Lung microvascular endothelial cell (primary cell): ENCODE data around the gene BNC2. TPM values are rescaled to one million over a fixed set of nuclear protein-coding genes. Genes with fewer than 3 reads are reported as not detected.
"Not testable (repeated sequence)": the region's sequence is repeated elsewhere in the genome, so short reads cannot be mapped to it uniquely, and the experiment has no call there.

Experiments used
- DNase-seq, 2 donors: peaks; one replicate each; pipeline versions ENCODE4 v3.0.0 to v3.0.0-alpha.2; 2010; ENCODE audit warnings: low read depth in 2 of 2
- total RNA-seq: library from RNA; depleted of rRNA; stranded (reverse); fragments of >200 nt; gene quantifications from 2 replicates; pipeline ENCODE4 v1.2.1, GENCODE V29; 2014

The BNC2 gene
- total RNA-seq, 1 donor from 2014 or later = 3.4 TPM

- DNase-seq = peak in 1 of 2 donors; percentile 45
Observed at GRCh38 chr9:16459421-16460148, 410.9 kb downstream of the BNC2 start.

GRCh38 chr9:16458696-16459420 is 411.6 kb downstream of the BNC2 start:
- peak; percentile 24 to 78 for DNase-seq

DNA sequence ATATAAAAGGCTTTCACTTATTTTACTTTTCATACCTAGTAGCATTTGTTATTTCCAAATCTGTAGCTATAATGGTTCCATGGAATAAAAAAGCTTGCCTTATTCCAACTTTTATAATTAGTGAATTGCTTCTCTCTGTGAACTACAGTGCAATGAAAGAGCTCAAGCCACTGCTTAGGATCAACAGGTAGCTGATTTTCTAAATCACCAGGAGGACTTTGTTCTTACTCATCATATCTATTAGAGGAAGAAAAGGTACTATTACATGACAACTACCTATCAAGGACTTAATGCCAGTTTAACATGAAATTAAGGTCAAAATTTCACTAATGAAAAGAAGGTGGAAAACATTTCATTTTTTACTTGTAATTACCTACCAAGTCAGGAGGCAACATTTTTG is 414.6 kb downstream of the BNC2 start:
- DNase-seq = no peak

- no peak for DNase-seq
Observed at GRCh38 chr9:16453390-16453789, 417.1 kb downstream of the BNC2 start.

GRCh38 chr9:16450578-16450977 is 419.9 kb downstream of the BNC2 start:
- DNase-seq = no peak

DNA sequence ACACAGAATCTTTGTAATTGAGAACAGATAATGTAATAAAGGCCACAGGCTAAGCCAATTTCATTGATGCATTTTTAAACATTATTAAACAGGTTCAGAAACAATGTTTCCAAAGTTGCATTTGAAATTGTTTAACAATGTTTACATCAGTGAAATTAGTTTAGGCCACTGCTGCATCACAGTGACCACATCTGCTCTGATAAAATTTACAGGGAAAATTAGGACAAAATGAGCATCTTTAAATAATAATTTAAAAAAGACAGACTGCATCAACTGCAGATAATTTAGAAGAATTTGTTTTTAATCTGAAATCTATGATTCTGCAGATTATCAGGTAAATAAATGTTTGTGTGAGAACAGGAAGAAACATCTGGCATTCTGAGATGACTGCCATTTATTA is 420.4 kb downstream of the BNC2 start:
- DNase-seq = no peak

- no peak for DNase-seq
Observed at GRCh38 chr9:16449076-16449730, 421.3 kb downstream of the BNC2 start.

DNA sequence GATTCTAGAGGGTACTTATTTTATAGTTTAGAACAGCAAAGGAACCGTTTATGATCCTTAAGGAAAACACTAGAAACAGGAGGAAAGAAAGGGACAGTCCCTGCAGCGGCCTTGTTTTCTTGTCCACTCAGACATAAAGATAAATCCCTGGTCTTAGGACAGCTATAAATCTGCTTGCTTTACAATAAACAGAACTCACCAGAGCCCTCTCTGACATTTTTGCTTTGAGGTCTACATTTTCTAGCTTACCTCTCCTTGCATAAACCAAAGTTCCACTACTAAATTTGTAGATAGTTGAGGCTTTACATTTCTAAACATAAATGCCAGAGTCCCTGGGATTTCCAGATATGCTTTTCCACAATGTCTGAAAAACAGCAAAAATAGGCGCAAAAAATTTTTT is 422.5 kb downstream of the BNC2 start:
- no peak for DNase-seq

DNA sequence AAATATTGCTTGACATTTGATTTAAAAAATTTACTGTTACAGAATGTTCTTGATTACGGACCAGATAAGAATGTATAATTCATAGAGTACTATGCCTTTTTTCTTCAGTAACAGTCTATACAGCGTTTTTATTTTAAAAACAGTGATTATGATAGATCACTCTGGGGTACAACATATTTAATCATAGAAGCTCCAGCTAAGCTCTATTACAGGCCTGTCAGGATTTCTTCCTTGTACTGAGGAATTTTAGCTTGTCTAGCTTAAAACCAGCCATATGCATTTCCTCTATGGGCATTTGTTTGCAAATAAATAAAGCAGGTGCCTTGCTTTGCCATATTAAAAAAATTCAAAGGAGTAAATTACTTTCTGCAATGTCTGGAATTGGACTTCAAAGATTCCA is 423.8 kb downstream of the BNC2 start:
- DNase-seq = no peak

DNA sequence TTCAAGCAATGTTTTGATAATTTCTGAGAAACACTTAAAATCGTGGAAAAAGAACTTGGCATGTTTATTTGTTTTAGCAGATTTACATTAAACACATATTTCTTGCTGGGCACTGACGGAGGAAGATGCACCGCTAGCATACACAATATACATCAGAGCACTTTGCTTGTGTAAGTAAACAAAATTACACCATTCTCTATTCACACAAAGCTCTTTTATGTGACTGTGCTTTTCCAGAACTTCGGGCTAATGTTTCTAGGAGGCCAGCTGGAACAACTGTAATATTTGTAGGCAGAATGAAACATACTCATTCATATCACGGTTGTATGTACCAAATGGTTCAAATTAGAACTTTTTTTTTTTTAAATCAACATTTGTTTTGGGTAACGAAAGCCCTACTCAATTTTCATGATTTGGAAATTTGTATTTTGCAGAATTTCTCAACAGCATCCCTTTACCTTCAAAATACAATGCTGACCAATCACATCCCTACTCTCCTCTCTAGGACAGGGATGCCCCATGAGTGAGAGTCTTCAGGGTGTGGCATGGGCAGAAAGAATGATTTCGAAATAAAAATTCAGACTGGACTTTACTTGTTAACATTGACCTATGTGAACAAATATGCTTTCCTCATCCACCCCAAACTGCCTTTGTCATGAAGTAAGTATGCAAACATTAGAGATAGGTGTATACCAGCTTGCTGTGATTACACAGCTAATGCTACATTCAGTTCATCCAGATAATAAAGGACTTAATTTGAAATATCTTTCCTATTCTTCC is 425.1 kb downstream of the BNC2 start:
- no peak for DNase-seq

- peak in 1 of 2 donors; percentile 44 for DNase-seq
Observed at GRCh38 chr9:16442622-16443021, 427.8 kb downstream of the BNC2 start.

DNA sequence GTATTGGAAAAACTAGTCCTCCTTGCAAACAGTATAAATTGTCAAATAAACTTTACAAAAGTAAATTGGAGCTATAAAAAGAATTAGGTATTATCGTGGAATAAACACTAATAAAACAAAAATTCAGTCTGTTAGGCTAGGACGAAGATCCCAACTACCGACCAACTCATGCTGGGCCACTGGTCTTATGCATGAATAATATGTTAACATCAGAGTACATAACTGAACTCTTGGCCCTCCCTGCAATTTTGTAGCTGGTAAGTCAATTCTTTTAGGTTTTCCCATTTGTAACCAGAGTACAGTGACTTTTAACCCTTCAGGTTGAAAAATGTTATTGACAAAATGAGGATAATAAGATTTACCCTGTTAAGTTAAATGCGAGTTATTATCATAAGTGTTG is 428.7 kb downstream of the BNC2 start:
- no peak for DNase-seq

DNA sequence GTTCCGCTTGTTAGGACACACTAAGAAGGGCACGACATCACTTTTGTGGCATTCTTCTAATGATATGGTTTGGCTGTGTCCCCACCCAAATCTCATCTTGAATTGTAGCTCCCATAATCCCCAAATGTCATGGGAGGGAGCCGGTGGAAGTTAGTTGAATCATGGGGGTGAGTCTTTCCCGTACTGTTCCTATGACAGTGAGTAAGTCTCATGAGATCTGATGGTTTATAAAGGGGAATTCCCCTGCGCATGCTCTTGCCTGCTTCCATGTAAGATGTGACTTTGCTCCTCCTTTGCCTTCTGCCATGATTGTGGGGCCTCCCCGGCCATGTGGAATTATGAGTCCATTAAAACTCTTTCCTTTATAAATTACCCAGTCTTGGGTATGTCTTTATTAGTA is 431.6 kb downstream of the BNC2 start:
- not testable (repeated sequence) for DNase-seq

GRCh38 chr9:16436545-16436944 is 433.9 kb downstream of the BNC2 start:
- DNase-seq = no peak

GRCh38 chr9:16434526-16434925 is 435.9 kb downstream of the BNC2 start:
- no peak for DNase-seq

- DNase-seq = no peak
Observed at GRCh38 chr9:16433494-16433893, 437.0 kb downstream of the BNC2 start.

DNA sequence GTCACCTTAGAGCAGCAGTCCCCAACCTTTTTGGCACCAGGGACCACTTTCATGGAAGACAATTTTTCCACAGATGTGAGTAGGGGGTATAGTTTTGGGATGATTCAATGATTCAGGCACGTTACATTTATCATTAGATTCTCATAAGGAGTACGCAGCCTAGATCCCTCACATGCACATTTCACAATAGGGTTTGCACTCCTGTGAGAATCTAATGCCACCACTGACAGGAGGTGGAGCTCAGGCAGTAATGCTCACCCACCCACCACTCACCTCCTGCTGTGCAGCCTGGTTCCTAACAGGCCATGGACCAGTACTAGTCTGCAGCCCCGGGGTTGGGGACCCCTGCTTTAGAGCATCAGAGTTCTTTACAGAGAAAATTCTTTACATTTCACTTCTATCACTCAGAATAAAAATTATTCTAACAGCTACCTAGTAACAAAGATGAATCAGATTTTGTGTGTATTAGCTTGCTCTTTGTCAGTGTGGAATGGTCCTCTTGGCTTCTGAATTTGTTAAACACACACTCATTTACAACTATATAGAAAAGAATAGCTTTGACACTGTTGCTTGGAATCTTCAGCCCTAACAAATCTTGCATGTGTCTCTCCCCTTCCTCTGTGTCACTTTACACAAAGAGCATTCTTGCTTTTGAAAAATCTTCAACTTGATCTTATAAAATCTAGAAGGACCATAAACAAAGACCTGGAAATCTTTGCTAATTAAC is 438.6 kb downstream of the BNC2 start:
- no peak for DNase-seq

GRCh38 chr9:16429671-16430070 is 440.8 kb downstream of the BNC2 start:
- no peak for DNase-seq

DNA sequence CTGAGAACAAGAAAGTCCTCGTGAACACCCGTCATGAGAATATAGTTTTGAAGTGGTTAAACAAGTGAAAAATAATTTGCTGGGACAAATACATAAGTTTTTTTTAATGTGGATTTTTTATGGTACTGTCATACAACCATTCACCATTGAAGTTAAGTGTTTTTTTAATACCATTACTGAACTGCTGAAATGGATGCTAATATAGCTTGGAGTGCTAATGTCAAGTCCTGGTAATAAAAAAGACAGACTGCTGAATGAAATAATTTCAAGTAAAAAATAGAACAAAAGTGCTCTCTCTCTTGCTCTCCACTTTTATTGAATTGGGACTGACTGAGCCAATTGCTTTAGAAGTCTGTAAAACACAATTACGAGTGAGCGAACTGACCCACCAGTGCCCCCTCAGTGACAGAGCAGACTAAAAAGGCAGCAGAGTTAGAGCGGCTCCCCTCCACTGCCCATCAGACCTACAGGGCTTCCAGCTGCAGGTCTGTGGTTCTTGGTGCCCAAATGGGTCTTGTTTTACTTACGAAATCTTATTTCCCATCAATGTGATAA is 442.5 kb downstream of the BNC2 start:
- no peak for DNase-seq

- DNase-seq = no peak
Observed at GRCh38 chr9:16426716-16427115, 443.8 kb downstream of the BNC2 start.
